ENCODE results near the gene POLR3G. TPM values are rescaled to one million over a fixed set of nuclear protein-coding genes. Genes with fewer than 3 reads are reported as not detected.

POLR3G gene
- total RNA-seq, 1 experiment from 2014 or later: 13.6 TPM

- ChIA-PET CTCF (interaction anchor here (0.5 to 3.5 kb wide), 7 partner anchors 10 to 943 kb away, joined by 3 to 25 read pairs (median 4); partner anchors contain the start of gene LYSMD3), POLR2A (interaction anchor here (0.6 to 6.0 kb wide), 19 partner anchors 10 to 910 kb away, joined by 3 to 122 read pairs (median 5); partner anchors contain the start of genes ARRDC3, CETN3 and LYSMD3)
- no peak for TF ChIP-seq CTCF (IDR thresholded peaks at IDR 0.05; ENCODE audit: unreplicated experiment)
- H3K27me3 Mint-ChIP-seq (ENCODE audit: insufficient read depth, unreplicated experiment): no peaks in the 10 kb centered on the region
- BruUV-seq (replicated peaks): TSS peak; percentile 36
- H3K4me1 Mint-ChIP-seq (ENCODE audit: insufficient read depth, unreplicated experiment): peaks cover 29% of the 10 kb centered on the region
- peak overlapping the region; percentile 100 for H3K4me3 Mint-ChIP-seq (ENCODE audit: unreplicated experiment)
- H3K36me3 Mint-ChIP-seq (ENCODE audit: insufficient read depth, unreplicated experiment): peaks cover 11% of the 10 kb centered on the region
- DNase-seq (ENCODE audit: unreplicated experiment): no peak
- H3K27ac Mint-ChIP-seq (ENCODE audit: low read depth, unreplicated experiment): peak overlapping the region; percentile 83
- no peaks in the 10 kb centered on the region for H3K9me3 Mint-ChIP-seq (ENCODE audit: unreplicated experiment)
- intact Hi-C loops (cut with micrococcal nuclease): loop anchor here (2.0 kb wide), 1 partner anchor 64 kb away; the partner anchor contains the start of gene CETN3
Observed at GRCh38 chr5:90472783-90473395, 1.8 kb upstream of the POLR3G start.

GRCh38 chr5:90473396-90474234 lies 1.0 kb upstream of the POLR3G start:
- CTCF ChIA-PET: interaction anchor here (0.6 to 3.5 kb wide), 9 partner anchors 11 to 944 kb away, joined by 3 to 25 read pairs (median 4); partner anchors contain the start of gene LYSMD3

GRCh38 chr5:90475436-90475980 lies 844 bp downstream of the POLR3G start:
- Mint-ChIP-seq H3K27me3 (ENCODE audit: insufficient read depth, unreplicated experiment) (no peaks in the 10 kb centered on the region), H3K36me3 (ENCODE audit: insufficient read depth, unreplicated experiment) (no peaks in the 10 kb centered on the region), H3K4me3 (ENCODE audit: unreplicated experiment) (peak overlapping the region; percentile 100), H3K9me3 (ENCODE audit: unreplicated experiment) (no peaks in the 10 kb centered on the region), H3K4me1 (ENCODE audit: insufficient read depth, unreplicated experiment) (peaks cover 22% of the 10 kb centered on the region), H3K27ac (ENCODE audit: low read depth, unreplicated experiment) (no peak overlapping the region)
- ChIA-PET POLR2A (interaction anchor here (0.7 to 6.0 kb wide), 14 partner anchors 9 to 66 kb away, joined by 3 to 122 read pairs (median 8); partner anchors contain the start of genes CETN3 and LYSMD3), CTCF (interaction anchor here (0.6 to 3.5 kb wide), 9 partner anchors 8 to 123 kb away, joined by 3 to 25 read pairs (median 5); partner anchors contain the start of gene LYSMD3)
- DNase-seq (ENCODE audit: unreplicated experiment): peak; percentile 18
- intact Hi-C loops (cut with micrococcal nuclease): no loop called here
- TSS peak; percentile 64 for BruUV-seq (replicated peaks)
- no peak for TF ChIP-seq CTCF (IDR thresholded peaks at IDR 0.05; ENCODE audit: unreplicated experiment)

More at GRCh38 chr5:90473396-90474234, 1.0 kb upstream of the POLR3G start:
- DNase-seq (ENCODE audit: unreplicated experiment): peak; percentile 47
- Mint-ChIP-seq H3K4me1 (ENCODE audit: insufficient read depth, unreplicated experiment) (peaks cover 29% of the 10 kb centered on the region), H3K36me3 (ENCODE audit: insufficient read depth, unreplicated experiment) (peaks cover 9% of the 10 kb centered on the region), H3K4me3 (ENCODE audit: unreplicated experiment) (peak overlapping the region; percentile 100), H3K9me3 (ENCODE audit: unreplicated experiment) (no peaks in the 10 kb centered on the region), H3K27me3 (ENCODE audit: insufficient read depth, unreplicated experiment) (no peaks in the 10 kb centered on the region), H3K27ac (ENCODE audit: low read depth, unreplicated experiment) (peak overlapping the region; percentile 83)
- TF ChIP-seq CTCF (IDR thresholded peaks at IDR 0.05; ENCODE audit: unreplicated experiment): no peak
- intact Hi-C loops (cut with micrococcal nuclease): loop anchor here (1.0 to 2.0 kb wide), 2 partner anchors 56 to 65 kb away; partner anchors contain the start of genes CETN3 and LYSMD3
- BruUV-seq (replicated peaks): no TSS peak
- POLR2A ChIA-PET: interaction anchor here (0.6 to 6.0 kb wide), 27 partner anchors 7 to 909 kb away, joined by 3 to 122 read pairs (median 5); partner anchors contain the start of genes ARRDC3, CETN3 and LYSMD3

Measured in MCF 10A (cell line).